ENCODE data around the gene AKNA. TPM values are rescaled to one million over a fixed set of nuclear protein-coding genes. Genes with fewer than 3 reads are reported as not detected.

The AKNA gene
- total RNA-seq, 2 experiments from 2014 or later, result 61.4 to 203 TPM

GRCh38 chr9:114378883-114379282 lies 8.9 kb downstream of the AKNA start:
- BruUV-seq (replicated peaks), result no TSS peak
- POLR2A ChIA-PET, result interaction anchor here (1.0 to 1.7 kb wide), 5 partner anchors 9 to 204 kb away, joined by 3 to 10 read pairs (median 4); partner anchors contain the start of gene AKNA

GRCh38 chr9:114378016-114378415 lies 9.8 kb downstream of the AKNA start:
- intact Hi-C loops (cut with micrococcal nuclease; ENCODE audit: unreplicated experiment), result loop anchor here (10.0 kb wide), 1 partner anchor 963 kb away; the partner anchor contains the start of genes C9orf43 and POLE3
- Histone ChIP-seq H3K4me1 (ENCODE audit: insufficient read depth, low read length, poor library complexity, severe bottlenecking) (peaks cover 79% of the 10 kb centered on the region), H3K36me3 (ENCODE audit: insufficient read depth, low read length) (peaks cover 92% of the 10 kb centered on the region), H3K9me3 (ENCODE audit: low read length) (no peaks in the 10 kb centered on the region), H3K27ac (ENCODE audit: low read depth, low read length, poor library complexity, severe bottlenecking) (peak overlapping the region; percentile 12), H3K4me2 (ENCODE audit: low read length) (no peak overlapping the region), H3K4me3 (ENCODE audit: low read depth, low read length, poor library complexity, severe bottlenecking) (no peak overlapping the region), H2AFZ (ENCODE audit: low read length) (no peak overlapping the region), H4K20me1 (ENCODE audit: insufficient read depth, low read length) (no peaks in the 10 kb centered on the region), H3K79me2 (ENCODE audit: insufficient read depth, low read depth, low read length) (peaks cover 75% of the 10 kb centered on the region), H3K9me2 (ENCODE audit: insufficient read depth, low read length) (no peaks in the 10 kb centered on the region)
- BruUV-seq (replicated peaks), result no TSS peak
- TF ChIP-seq CTCF (conservative IDR thresholded peaks at IDR 0.05; ENCODE audit: low read length) (no peak), EZH2phosphoT487 (IDR thresholded peaks at IDR 0.05; ENCODE audit: borderline replicate concordance, low read depth, low read length) (no peak)
- ChIA-PET POLR2A (interaction anchor here (0.8 to 1.7 kb wide), 2 partner anchors 10 to 12 kb away, joined by 3 to 10 read pairs; partner anchors contain the start of gene AKNA), CTCF (ENCODE audit: unreplicated experiment) (no interaction called here)
- DNase-seq (ENCODE audit: low spot score), result no peak

More at GRCh38 chr9:114378883-114379282, 8.9 kb downstream of the AKNA start:
- Histone ChIP-seq H3K4me1 (ENCODE audit: insufficient read depth, low read length, poor library complexity, severe bottlenecking) (peaks cover 79% of the 10 kb centered on the region), H3K9me3 (ENCODE audit: low read length) (no peaks in the 10 kb centered on the region), H3K4me3 (ENCODE audit: low read depth, low read length, poor library complexity, severe bottlenecking) (no peak overlapping the region), H3K79me2 (ENCODE audit: insufficient read depth, low read depth, low read length) (peaks cover 84% of the 10 kb centered on the region), H2AFZ (ENCODE audit: low read length) (no peak overlapping the region), H3K27ac (ENCODE audit: low read depth, low read length, poor library complexity, severe bottlenecking) (peak overlapping the region; percentile 7), H4K20me1 (ENCODE audit: insufficient read depth, low read length) (no peaks in the 10 kb centered on the region), H3K4me2 (ENCODE audit: low read length) (no peak overlapping the region), H3K9me2 (ENCODE audit: insufficient read depth, low read length) (no peaks in the 10 kb centered on the region), H3K36me3 (ENCODE audit: insufficient read depth, low read length) (peaks cover 94% of the 10 kb centered on the region)
- intact Hi-C loops (cut with micrococcal nuclease; ENCODE audit: unreplicated experiment), result loop anchor here (10.0 kb wide), 1 partner anchor 964 kb away; the partner anchor contains the start of genes C9orf43 and POLE3
- TF ChIP-seq EZH2phosphoT487 (IDR thresholded peaks at IDR 0.05; ENCODE audit: borderline replicate concordance, low read depth, low read length), result no peak
- peak; percentile 35; the same call in 1 of the 2 replicates for TF ChIP-seq CTCF (conservative IDR thresholded peaks at IDR 0.05; ENCODE audit: low read length)
- DNase-seq (ENCODE audit: low spot score), result no peak
- CTCF ChIA-PET (ENCODE audit: unreplicated experiment), result interaction anchor here (1.0 to 1.4 kb wide), 2 partner anchors 10 to 12 kb away, joined by 5 to 6 read pairs; partner anchors contain the start of gene AKNA
